Skeletal muscle tissue (tissue), 4 donors: ENCODE data around the gene TPP2. TPM values are rescaled to one million over a fixed set of nuclear protein-coding genes. Genes with fewer than 3 reads are reported as not detected.

Experiments used
- H3K27ac ChIP-seq: one replicate; pipeline ENCODE4 v1.7.0; 2013; ENCODE audit warnings: mild to moderate bottlenecking, low read depth, low read length, inconsistent platforms
- H3K27me3 ChIP-seq, 3 donors: one replicate each; pipeline ENCODE4 v1.7.0; 2013; ENCODE audit warnings: low read length in 3 of 3; ENCODE audit not compliant: control insufficient read depth in 3 of 3, insufficient read depth in 3 of 3
- H3K36me3 ChIP-seq, 3 donors: one replicate each; pipeline ENCODE4 v1.7.0; 2013; ENCODE audit warnings: low read length in 3 of 3; ENCODE audit not compliant: control insufficient read depth in 3 of 3, insufficient read depth in 3 of 3
- H3K4me1 ChIP-seq, 3 donors: one replicate each; pipeline ENCODE4 v1.7.0; 2013; ENCODE audit warnings: low read length in 3 of 3, mild to moderate bottlenecking in 3 of 3; ENCODE audit not compliant: control insufficient read depth in 3 of 3, insufficient read depth in 3 of 3
- H3K4me3 ChIP-seq, 3 donors: one replicate each; pipeline ENCODE4 v1.7.0; 2013; ENCODE audit warnings: low read length in 3 of 3
- H3K9ac ChIP-seq, 3 donors: one replicate each; pipeline ENCODE4 v1.7.0; 2013; ENCODE audit warnings: low read length in 3 of 3, mild to moderate bottlenecking in 3 of 3, moderate library complexity in 2 of 3, low read depth in 1 of 3
- H3K9me3 ChIP-seq, 3 donors: one replicate each; pipeline ENCODE4 v1.7.0; 2013; ENCODE audit warnings: low read length in 3 of 3; ENCODE audit not compliant: control insufficient read depth in 3 of 3
- total RNA-seq: library from RNA; depleted of rRNA; stranded (reverse); fragments of >200 nt; gene quantifications from one replicate; pipeline ENCODE4 v1.2.3, GENCODE V29; 2014
- donor health status: Osteomylitis.

TPP2 gene
- total RNA-seq, 1 donor from 2014 or later, result 45.4 TPM

DNA sequence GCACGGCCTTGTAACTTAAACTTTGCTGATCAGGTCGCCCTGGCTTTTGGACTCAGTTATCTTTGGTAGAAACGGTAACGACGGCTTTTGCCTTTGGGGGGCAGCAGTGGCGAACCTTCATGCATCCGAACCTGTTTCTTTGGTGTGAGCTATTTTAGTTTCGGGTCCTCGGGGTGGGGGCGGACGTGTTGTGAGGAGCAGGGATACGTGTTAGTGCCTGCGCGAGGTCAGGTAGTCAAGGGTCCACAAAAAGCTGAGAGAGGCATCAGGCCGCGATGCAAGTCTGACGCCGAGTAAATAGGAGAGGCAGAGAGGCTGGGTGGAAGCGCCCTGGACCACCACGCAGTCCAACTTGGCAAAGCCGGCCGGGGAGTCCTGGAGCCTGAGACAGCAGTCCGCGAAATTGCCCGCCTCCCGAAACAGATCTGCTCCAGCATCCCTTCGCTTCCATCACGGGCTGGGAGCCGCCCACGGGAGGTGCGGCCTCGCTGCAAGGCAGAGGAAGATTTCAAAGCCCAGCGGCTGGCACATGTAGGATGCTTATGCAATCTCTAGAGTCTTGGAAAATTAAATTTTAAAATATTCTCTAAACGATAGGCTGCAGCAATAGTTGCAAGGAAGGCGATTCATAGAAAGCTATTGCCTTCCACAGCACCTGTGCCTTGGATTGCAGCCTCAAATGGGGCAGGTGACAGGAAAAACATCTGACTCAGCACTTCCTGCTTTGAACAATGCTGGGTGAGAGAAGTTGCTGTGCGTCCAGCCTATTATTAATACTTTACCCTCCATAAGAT is 4.6 kb upstream of the TPP2 start:
- H3K27ac ChIP-seq, result peak overlapping the region; percentile 50
- H3K27me3 ChIP-seq, result no peaks in the 10 kb centered on the region
- peaks cover 10 to 22% (median 12%) of the 10 kb centered on the region in 3 donors for H3K4me1 ChIP-seq
- H3K36me3 ChIP-seq, result no peaks in the 10 kb centered on the region
- peak overlapping the region; percentile 63 to 76 (median 68) for H3K9ac ChIP-seq
- peak overlapping the region; percentile 74 to 86 (median 85) for H3K4me3 ChIP-seq
- no peaks in the 10 kb centered on the region for H3K9me3 ChIP-seq

- Histone ChIP-seq H3K9me3 (no peaks in the 10 kb centered on the region), H3K27me3 (no peaks in the 10 kb centered on the region), H3K9ac (no peak overlapping the region), H3K36me3 (no peaks in the 10 kb centered on the region), H3K4me1 (peaks cover 15 to 26% (median 18%) of the 10 kb centered on the region in 3 donors), H3K4me3 (no peak overlapping the region), H3K27ac (no peak overlapping the region)
Measured at GRCh38 chr13:102593466-102593865, 3.3 kb upstream of the TPP2 start.

- Histone ChIP-seq H3K36me3 (no peaks in the 10 kb centered on the region), H3K27ac (peak overlapping the region; percentile 99), H3K27me3 (no peaks in the 10 kb centered on the region), H3K9me3 (no peaks in the 10 kb centered on the region), H3K4me3 (peak overlapping the region; percentile 86 to 94 (median 93)), H3K4me1 (peaks cover 25 to 36% (median 32%) of the 10 kb centered on the region in 3 donors), H3K9ac (peak overlapping the region; percentile 85 to 99 (median 99))
Measured at GRCh38 chr13:102597029-102597961, 509 bp downstream of the TPP2 start.

- H3K36me3 ChIP-seq, result no peaks in the 10 kb centered on the region
- H3K4me1 ChIP-seq, result peaks cover 25 to 38% (median 29%) of the 10 kb centered on the region in 3 donors
- no peaks in the 10 kb centered on the region for H3K9me3 ChIP-seq
- H3K9ac ChIP-seq, result peak overlapping the region; percentile 85 to 99 (median 99)
- no peaks in the 10 kb centered on the region for H3K27me3 ChIP-seq
- H3K27ac ChIP-seq, result peak overlapping the region; percentile 99
- peak overlapping the region; percentile 86 to 94 (median 86) for H3K4me3 ChIP-seq
Measured at GRCh38 chr13:102598061-102598460, 1.3 kb downstream of the TPP2 start.

- peaks cover 25 to 40% (median 29%) of the 10 kb centered on the region in 3 donors for H3K4me1 ChIP-seq
- no peaks in the 10 kb centered on the region for H3K27me3 ChIP-seq
- no peak overlapping the region for H3K4me3 ChIP-seq
- H3K27ac ChIP-seq, result no peak overlapping the region
- H3K36me3 ChIP-seq, result no peaks in the 10 kb centered on the region
- H3K9me3 ChIP-seq, result no peaks in the 10 kb centered on the region
- H3K9ac ChIP-seq, result no peak overlapping the region
Measured at GRCh38 chr13:102599426-102600012, 2.7 kb downstream of the TPP2 start.

GRCh38 chr13:102606537-102607309 is 9.9 kb downstream of the TPP2 start:
- Histone ChIP-seq H3K27ac (no peak overlapping the region), H3K9ac (no peak overlapping the region), H3K4me1 (peaks cover 0 to 16% (median 3%) of the 10 kb centered on the region in 3 donors), H3K27me3 (no peaks in the 10 kb centered on the region), H3K9me3 (no peaks in the 10 kb centered on the region), H3K36me3 (peaks cover 16 to 35% (median 24%) of the 10 kb centered on the region in 3 donors), H3K4me3 (no peak overlapping the region)

DNA sequence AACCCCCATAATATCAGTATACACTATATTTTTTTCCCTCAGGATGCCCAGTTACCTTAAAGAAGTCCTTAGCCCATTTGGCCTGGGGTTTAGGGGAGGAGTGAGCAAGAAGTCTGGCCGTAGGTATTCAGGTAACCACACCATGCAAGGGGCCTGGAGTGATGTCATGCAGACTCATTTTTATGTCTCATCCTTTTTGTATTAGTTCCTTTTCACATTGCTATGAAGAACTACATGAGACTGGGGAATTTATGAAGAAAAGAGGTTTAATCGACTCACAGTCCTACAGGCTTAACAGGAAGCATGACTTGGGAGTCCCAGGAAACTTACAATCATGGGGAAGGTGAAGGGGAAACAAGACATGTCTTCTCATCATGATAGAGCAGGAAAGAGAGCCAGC is 12.2 kb downstream of the TPP2 start:
- H3K9ac ChIP-seq, result no peak overlapping the region
- H3K36me3 ChIP-seq, result peaks cover 16 to 35% (median 24%) of the 10 kb centered on the region in 3 donors
- no peaks in the 10 kb centered on the region for H3K27me3 ChIP-seq
- H3K4me1 ChIP-seq, result peaks cover 0 to 18% (median 0%) of the 10 kb centered on the region in 3 donors
- no peaks in the 10 kb centered on the region for H3K9me3 ChIP-seq
- H3K27ac ChIP-seq, result no peak overlapping the region
- H3K4me3 ChIP-seq, result no peak overlapping the region

DNA sequence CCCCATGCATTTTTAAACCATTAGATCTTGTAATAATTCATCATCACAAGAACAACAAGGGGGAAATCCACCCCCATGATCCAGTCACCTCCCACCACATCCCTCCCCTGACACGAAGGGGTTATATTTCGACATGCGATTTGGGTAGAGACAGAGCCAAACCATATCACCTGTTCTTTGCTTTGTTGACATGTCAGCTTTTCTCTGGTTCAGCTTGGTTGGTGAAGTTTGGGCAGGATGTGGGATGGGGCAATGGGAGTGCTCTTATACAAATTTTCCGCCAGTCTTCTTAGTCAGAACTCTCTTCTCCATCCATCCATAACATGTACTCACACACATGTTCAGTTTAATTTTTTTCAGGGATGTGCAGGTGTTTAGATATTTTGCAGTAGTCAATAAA is 12.9 kb downstream of the TPP2 start:
- Histone ChIP-seq H3K4me1 (peaks cover 0 to 18% (median 0%) of the 10 kb centered on the region in 3 donors), H3K9ac (no peak overlapping the region), H3K9me3 (no peaks in the 10 kb centered on the region), H3K27ac (no peak overlapping the region), H3K27me3 (no peaks in the 10 kb centered on the region), H3K36me3 (peaks cover 16 to 37% (median 24%) of the 10 kb centered on the region in 3 donors), H3K4me3 (no peak overlapping the region)

- Histone ChIP-seq H3K9ac (no peak overlapping the region), H3K36me3 (peaks cover 13 to 36% (median 17%) of the 10 kb centered on the region in 3 donors), H3K27me3 (no peaks in the 10 kb centered on the region), H3K9me3 (no peaks in the 10 kb centered on the region), H3K4me3 (no peak overlapping the region), H3K4me1 (peaks cover 0 to 18% (median 0%) of the 10 kb centered on the region in 3 donors), H3K27ac (no peak overlapping the region)
Measured at GRCh38 chr13:102610296-102610895, 13.6 kb downstream of the TPP2 start.
